ENCODE results near the gene TCFL5.

TCFL5 gene

DNA sequence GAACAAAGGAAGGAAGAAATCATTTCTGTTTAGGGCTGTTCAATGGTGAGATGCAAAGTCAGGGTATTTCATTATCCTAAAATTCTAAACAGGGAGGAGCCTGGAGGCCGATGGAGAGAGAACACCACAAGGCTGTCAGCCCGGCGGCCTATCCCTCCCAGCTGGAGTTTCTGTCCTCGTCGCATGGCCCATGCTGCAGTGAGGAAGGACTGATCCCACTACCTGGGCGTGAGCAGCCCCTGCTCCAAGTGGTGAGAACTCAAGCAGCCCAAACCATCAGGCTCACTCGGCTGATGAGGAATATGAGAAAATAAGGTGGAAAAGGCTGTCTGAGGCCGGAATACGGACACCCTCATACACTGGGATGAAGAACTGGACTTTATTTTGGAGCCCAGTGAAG, 33.9 kb upstream of the TCFL5 start:
- DNase-seq (ENCODE audit: low read depth in 2 of 2) = no peak

- no peak for DNase-seq (ENCODE audit: low read depth in 2 of 2)
Observed at GRCh38 chr20:62894261-62894660, 32.6 kb upstream of the TCFL5 start.

DNA sequence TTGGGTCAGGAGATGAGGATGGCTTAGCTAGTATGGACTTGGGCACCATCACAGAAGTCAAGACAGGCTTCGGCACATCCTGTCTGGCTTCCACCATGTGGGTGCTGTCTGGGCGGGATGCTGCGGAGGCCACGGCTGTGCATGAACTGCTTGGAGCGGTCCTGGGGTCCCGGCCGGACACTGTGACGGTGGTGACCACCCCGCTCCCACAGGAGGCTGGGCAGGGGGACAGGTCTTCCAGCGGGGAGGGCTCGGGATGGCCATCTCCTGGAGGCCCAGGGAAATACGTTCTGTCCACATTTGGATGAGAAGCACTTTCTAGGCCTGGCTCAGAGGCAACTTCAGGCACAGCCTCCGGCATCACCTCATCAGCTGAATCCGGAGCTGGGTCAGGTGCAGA, 32.1 kb upstream of the TCFL5 start:
- no peak for DNase-seq (ENCODE audit: low read depth in 2 of 2)

DNA sequence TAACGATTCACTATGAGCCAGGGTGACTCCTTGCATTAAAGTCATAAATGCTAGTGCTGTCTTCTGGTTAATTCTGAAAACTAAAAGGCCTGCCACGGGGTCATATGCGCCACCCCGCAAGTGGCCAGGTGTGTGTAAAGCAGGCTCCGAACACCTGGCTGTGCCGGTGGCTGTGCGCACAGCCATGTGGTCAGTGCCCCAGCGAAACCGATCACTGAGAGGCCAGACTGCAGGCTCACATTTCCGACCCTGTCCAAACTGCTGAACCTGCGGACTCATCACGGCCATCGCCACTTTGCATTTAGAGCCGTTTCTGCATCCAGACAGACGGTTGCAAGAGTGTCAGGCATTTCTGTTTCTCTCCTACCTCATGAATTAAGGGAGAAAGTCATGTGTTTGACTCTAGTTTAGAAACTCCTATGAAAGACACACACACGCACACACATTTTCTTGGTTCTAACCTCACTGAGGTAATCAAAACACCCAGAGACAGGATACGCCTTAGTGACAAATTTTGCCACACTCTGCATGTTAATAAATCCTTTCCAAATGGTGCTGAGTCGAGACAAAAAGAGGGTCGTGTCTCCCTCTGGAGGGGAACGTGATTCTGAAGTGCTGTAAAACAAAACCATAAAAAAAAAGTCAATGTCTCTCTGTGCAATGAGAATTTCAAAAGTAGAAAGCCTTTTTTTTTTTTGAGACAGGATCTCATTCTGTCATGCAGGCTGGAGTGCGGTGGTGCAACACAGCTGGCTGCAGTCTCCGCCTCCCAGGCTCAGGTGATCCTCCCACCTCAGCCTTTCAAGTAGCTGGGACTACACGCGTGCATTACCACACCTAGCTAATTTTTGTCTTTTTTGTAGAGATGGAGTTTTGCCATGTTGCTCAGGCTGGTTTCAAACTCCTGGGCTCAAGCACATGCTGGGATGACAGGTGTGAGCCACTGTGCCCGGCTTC, 31.0 kb upstream of the TCFL5 start:
- DNase-seq (ENCODE audit: low read depth in 2 of 2) = no peak

- DNase-seq (ENCODE audit: low read depth in 2 of 2) = no peak
Observed at GRCh38 chr20:62891111-62891510, 29.5 kb upstream of the TCFL5 start.

GRCh38 chr20:62890444-62890843, 28.8 kb upstream of the TCFL5 start:
- DNase-seq (ENCODE audit: low read depth in 2 of 2) = no peak

DNA sequence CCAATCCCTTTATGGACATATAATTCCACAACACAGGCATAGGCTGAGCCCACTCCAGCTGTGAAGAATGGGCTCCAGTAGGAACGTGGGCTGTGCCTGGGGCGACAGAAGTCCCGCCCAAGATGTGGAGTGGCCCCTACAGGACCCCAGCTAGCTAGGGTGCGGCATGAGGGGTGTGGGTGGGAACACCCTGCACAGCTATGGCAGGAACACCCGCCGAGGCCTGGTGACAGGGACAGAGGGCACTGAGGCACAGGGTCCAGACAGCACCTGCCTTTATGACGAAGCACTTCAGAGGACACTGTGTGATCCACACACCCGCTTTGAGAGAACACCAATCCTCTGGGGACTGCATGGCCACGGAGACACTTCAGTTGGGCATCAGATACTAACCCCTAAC, 28.2 kb upstream of the TCFL5 start:
- DNase-seq (ENCODE audit: low read depth in 2 of 2) = no peak

GRCh38 chr20:62889411-62889810, 27.8 kb upstream of the TCFL5 start:
- no peak for DNase-seq (ENCODE audit: low read depth in 2 of 2)

DNA sequence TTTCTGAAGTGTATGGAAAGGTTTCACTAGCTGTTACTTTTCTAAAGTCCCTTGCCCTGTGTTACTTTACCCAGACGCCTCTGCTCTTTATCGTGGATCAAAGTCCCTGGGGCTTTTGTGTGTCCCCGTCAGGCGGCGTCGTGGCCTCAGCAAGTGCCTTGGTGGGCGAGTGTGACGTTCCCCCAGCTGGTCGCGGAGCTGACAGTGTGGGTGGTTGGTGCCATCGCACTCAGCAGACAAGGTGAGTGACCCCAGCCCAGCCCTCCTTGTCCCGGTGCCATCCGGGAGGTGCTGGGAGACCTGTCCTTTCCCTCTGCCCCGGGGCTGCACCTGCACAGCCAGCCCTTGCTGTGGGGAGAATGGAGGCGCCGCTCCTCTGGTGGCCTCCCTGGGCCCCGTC, 27.3 kb upstream of the TCFL5 start:
- DNase-seq (ENCODE audit: low read depth in 2 of 2) = no peak

DNA sequence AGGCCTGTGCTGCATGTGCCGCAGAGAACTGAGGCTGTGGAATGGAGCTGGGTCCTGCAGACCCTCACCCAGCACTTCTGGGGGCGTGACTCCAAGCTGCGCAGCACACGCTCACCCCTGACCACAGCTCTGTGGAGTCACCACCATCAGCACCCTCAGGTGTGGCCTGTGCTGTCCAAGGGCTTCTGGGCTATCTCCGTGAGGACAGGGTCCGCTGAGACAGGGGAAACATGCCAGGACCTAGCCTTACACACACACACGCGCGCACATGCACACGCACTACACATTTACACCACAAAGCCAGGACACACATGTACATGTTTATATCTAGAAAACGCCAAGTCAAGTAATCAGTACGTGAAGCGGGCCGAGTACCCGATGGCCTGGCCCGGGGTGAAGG, 26.8 kb upstream of the TCFL5 start:
- DNase-seq (ENCODE audit: low read depth in 2 of 2) = no peak

DNA sequence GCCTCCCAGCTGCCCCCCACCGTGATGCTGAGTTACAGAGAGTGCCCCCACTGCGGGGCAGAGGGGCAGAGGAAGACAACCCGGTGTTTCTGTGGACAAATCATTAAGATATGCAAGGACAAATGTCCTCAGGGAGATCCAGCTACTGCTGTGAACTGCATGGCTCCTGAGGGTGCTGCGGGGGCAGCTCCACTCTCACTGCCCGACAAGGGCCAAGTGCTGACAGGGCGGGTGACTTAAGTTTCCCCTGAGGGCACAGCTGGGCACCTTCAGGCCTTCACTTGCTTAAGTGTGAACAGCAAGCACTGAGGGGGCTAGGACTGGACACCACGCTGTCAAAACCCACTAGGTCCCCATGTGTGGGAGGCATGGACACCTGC, 26.2 kb upstream of the TCFL5 start:
- no peak for DNase-seq (ENCODE audit: low read depth in 2 of 2)

DNA sequence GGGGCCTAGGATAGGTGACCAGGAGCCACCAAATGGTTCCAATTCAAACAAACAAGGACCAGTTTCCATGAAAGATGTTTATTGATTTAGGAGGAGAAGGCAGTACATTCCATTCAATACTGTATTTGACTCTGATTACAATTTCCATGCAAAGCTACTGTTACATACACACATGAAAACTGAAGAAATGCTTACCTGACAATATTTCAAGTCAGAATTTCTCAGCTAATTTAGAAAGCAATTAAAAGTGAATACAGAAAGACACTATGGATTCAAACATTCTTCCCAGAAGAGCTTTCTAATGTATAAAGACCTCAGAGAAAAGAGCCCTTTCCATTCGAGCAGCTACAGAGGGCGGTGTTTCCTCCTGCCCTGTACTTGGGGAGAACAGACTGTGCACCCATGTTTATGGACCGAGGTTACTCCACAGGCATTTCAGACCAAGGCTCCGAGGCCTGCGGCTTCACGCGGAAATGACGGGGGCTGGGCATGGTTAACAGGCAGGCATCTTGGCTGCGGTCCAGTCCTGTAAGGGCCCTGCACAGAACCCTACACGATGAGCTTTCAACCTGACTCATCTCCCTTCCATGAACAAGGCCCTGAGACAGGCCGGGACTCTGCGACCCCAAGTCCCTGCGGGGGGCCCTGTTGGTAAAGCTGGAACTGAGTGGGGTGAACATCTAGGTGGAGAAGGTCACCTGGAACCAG, 25.7 kb upstream of the TCFL5 start:
- DNase-seq (ENCODE audit: low read depth in 2 of 2) = no peak

- no peak for DNase-seq (ENCODE audit: low read depth in 2 of 2)
Observed at GRCh38 chr20:62886709-62887058, 25.1 kb upstream of the TCFL5 start.

- DNase-seq (ENCODE audit: low read depth in 2 of 2) = no peak
Observed at GRCh38 chr20:62885896-62886708, 24.5 kb upstream of the TCFL5 start.

DNA sequence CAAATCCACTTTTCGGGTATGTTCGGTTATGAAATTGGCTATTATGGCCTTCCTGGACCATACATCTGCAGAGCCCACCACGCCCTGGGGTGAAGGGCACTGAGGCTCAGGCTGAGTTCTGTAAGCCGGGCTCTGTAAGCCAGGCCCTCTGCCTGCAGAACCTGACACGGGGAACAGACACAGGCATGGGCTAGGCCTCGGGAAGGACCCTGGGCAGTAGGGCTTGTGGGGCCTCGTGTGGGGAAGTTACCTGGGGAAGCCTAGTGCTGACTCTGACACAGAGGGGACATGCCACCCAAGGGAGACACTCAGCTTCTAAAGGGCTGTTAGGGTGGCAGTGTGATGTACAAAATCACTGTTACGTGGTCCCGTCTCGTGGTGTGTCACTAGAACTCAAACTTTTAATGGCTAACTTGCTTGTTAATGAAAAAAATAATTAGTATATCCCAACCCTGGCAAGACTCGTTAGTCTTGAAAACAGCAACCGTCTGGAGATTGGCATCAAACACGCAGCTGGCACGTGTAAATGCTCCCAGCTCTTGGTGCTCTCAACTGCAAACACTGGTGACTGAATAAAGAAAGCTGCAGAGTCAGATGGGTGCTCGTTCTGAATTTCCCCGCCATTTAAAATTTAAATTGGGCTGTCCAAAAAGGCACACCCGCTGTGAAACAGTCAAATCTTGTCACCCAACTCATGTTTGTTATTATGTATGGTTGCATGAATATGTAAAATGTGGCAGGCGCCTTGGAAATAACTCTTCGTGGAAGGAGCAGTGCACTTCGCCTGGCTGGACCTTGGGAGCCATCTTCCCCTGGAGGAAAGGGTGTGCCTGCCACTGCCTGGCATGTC, 23.6 kb upstream of the TCFL5 start:
- no peak for DNase-seq (ENCODE audit: low read depth in 2 of 2)

DNA sequence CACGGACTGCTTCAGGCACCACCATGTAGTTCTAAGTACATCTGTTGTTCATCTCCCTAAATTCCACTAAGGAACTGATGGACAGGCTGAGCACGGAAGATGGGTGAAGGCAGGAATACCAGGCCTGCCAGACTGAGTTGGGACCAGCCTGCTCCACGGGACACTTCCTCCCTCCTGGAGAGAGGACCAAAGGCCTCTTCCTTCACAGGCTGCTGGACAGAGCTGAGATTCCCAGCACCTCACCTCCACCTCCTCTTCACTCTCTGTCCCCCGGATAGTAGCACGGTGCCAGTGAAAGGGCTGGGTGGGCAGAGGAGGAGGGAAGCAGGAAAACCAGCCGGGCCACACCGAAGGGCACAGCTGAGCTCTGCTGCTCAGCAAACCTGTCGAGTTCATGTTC, 22.9 kb upstream of the TCFL5 start:
- no peak for DNase-seq (ENCODE audit: low read depth in 2 of 2)

GRCh38 chr20:62882426-62882825, 20.8 kb upstream of the TCFL5 start:
- no peak for DNase-seq (ENCODE audit: low read depth in 2 of 2)

DNA sequence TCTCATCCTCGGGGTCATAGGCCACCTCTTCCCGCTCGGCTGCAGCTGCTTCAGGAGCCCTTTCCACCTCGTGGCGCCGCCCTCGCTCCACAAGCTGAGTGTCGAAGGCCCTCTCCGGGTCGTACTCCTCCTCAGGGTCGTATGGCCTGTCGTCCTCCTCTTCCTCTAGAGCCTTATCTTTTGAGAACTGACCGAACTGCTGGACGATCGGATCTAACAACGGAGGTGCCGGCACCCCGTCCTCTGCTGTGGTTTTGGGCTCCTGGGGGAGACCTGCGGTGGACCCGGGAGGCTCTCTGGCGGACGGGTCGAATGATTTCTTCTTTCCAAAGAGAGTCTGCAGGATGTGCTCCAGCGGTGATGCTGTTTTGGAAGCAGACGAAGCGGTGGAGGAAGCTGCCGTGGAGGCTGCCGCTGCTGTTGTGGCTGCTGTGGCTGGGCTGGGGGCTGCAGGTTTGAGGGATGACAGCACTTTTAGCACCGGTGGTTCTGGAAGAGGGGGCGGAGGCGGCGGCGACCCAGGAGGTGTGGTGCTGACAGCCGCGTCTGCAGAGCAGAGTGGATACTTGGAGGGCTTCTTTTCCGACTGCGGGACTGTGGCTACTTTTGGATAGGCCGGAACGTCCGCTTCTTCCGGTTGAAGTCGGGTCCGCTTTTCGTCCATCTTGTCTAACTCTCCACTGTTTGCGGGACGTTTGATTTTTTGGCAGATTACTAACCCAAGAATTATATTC, 20.2 kb upstream of the TCFL5 start:
- DNase-seq (ENCODE audit: low read depth in 2 of 2) = no peak

- DNase-seq (ENCODE audit: low read depth in 2 of 2) = no peak
Observed at GRCh38 chr20:62880935-62881661, 19.5 kb upstream of the TCFL5 start.
